Upper lobe of right lung (tissue), 1 donor: ENCODE data around the gene ZNF438. TPM values are rescaled to one million over a fixed set of nuclear protein-coding genes. Genes with fewer than 3 reads are reported as not detected.

Source experiments
- ATAC-seq: fragments of 200-7000 bp; cut with Tn5 transposase; one replicate; pipeline ENCODE4 v1.9.1; 2020; ENCODE audit warnings: mild to moderate bottlenecking, moderate library complexity
- DNase-seq: peaks from one replicate; pipeline ENCODE4 v3.0.0-alpha.2; 2020
- H3K27ac ChIP-seq: fragments of 200-600 bp; one replicate; pipeline ENCODE4 v1.8.0; 2022
- H3K27me3 ChIP-seq: fragments of 200-600 bp; one replicate; pipeline ENCODE4 v1.8.0; 2022; ENCODE audit warnings: mild to moderate bottlenecking
- H3K36me3 ChIP-seq: fragments of 200-600 bp; one replicate; pipeline ENCODE4 v1.8.0; 2022
- H3K4me1 ChIP-seq: fragments of 200-600 bp; one replicate; pipeline ENCODE4 v1.8.0; 2022
- H3K4me3 ChIP-seq: fragments of 200-600 bp; one replicate; pipeline ENCODE4 v1.8.0; 2022; ENCODE audit warnings: mild to moderate bottlenecking
- H3K9me3 ChIP-seq: fragments of 200-600 bp; one replicate; pipeline ENCODE4 v1.8.0; 2022
- intact Hi-C: fragments of 100-400 bp; cut with DNase I; formaldehyde crosslinking; loops from one replicate; pipeline ENCODE4 v1.11.0; 2022
- total RNA-seq: library from RNA; stranded (reverse); fragmentation: NEBNext Ultra II Directional; extraction: Animal tissue kit (Norgen Biotek cat#: 25700); gene quantifications from one replicate; pipeline ENCODE4 v1.2.1, GENCODE V29; 2021
- TF ChIP-seq, protein P1 (sequence below): fragments of 200-600 bp; IDR thresholded peaks from one replicate; pipeline ENCODE4 v1.8.0; 2022; ENCODE audit warnings: antibody characterized with exemption
- donor health status: DM: no; HTN: yes; CAD: no; lungs with severe emphysema.

The ZNF438 gene
- total RNA-seq, 1 donor from 2014 or later, result 14.4 TPM

DNA sequence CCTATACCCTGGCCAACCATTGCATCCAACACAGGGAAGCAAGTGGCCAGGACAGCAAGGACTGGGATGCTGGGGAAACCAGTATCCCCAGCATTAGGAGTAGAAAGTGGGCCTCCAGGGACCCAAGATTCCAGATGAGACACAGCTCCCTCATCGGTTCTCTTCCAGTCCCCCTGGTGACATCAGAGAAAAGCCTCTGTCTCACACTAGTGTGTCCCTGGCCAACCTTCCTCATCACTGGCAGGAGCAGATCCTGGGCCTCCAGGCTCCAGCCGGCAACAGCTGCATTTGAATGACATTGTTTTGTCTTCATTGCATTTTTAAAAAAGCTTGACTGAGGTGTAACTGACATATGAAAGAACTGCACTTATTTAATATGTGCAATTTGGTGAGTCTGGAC, 224.8 kb downstream of the ZNF438 start:
- intact Hi-C loops, result no loop called here
- no peak for DNase-seq

DNA sequence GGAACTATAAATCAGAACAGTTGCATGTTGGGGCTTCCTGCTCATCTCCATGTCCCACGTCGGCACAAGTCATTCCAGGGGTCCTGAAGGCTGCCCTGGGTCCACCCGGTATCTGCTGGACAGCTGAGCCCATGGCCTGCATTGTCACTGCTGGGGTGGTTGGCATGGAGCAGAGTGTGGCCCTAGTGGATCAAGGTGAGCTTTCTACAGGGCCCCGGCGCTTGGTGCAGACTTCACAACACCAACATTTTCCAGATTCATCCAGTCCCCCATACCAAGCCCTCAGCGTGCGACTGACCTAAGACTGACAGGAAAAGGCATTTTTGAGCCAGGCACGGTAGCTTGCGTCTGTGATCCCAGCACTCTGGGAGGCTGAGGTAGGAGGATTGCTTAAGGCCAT, 226.6 kb downstream of the ZNF438 start:
- Histone ChIP-seq H3K27ac (peak overlapping the region; percentile 13), H3K9me3 (no peaks in the 10 kb centered on the region), H3K4me1 (no peaks in the 10 kb centered on the region), H3K27me3 (no peaks in the 10 kb centered on the region), H3K36me3 (no peaks in the 10 kb centered on the region), H3K4me3 (no peak overlapping the region)
- DNase-seq (no peak), ATAC-seq (peak; percentile 15)
- intact Hi-C loops, result no loop called here
- TF ChIP-seq, protein P1, sequence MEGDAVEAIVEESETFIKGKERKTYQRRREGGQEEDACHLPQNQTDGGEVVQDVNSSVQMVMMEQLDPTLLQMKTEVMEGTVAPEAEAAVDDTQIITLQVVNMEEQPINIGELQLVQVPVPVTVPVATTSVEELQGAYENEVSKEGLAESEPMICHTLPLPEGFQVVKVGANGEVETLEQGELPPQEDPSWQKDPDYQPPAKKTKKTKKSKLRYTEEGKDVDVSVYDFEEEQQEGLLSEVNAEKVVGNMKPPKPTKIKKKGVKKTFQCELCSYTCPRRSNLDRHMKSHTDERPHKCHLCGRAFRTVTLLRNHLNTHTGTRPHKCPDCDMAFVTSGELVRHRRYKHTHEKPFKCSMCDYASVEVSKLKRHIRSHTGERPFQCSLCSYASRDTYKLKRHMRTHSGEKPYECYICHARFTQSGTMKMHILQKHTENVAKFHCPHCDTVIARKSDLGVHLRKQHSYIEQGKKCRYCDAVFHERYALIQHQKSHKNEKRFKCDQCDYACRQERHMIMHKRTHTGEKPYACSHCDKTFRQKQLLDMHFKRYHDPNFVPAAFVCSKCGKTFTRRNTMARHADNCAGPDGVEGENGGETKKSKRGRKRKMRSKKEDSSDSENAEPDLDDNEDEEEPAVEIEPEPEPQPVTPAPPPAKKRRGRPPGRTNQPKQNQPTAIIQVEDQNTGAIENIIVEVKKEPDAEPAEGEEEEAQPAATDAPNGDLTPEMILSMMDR, result no peak

More for the DNA sequence above, 224.8 kb downstream of the ZNF438 start:
- no peak for ATAC-seq
- H3K4me3 ChIP-seq, result no peak overlapping the region
- peaks cover 10% of the 10 kb centered on the region for H3K4me1 ChIP-seq
- H3K27me3 ChIP-seq, result no peaks in the 10 kb centered on the region
- no peaks in the 10 kb centered on the region for H3K9me3 ChIP-seq
- TF ChIP-seq, protein P1, result no peak
- H3K27ac ChIP-seq, result no peak overlapping the region
- H3K36me3 ChIP-seq, result no peaks in the 10 kb centered on the region

DNA sequence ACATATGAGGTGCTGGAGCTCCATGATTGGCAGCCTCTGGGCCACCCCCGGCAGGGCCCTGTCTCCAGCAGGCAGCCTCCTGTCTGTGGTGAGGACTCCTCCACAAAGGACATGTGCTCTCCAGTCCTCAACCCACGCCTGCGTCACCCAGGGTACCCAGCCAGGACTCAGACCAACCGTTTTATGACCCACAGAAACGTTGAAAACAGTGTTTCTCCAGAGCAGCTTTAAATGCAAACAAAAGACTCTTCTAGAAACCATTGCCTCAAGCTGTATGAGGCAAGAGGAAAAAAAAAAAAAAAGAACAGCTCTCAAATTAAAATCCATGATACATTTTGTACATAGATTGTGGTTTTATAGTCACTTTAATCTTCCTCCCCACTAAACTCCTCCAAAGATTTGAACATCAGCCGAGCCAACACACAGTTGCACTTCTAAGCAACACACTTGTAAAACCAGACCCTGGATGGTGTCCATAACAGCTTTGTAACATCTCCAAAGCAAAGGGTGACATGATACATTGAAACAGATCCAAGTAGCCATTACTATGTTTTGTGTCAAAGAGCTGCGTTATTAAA, 227.1 kb downstream of the ZNF438 start:
- H3K4me3 ChIP-seq, result no peak overlapping the region
- DNase-seq (no peak), ATAC-seq (peak; percentile 5)
- H3K9me3 ChIP-seq, result no peaks in the 10 kb centered on the region
- H3K27me3 ChIP-seq, result no peaks in the 10 kb centered on the region
- H3K27ac ChIP-seq, result peak overlapping the region; percentile 60
- intact Hi-C loops, result no loop called here
- TF ChIP-seq, protein P1, result no peak
- H3K4me1 ChIP-seq, result no peaks in the 10 kb centered on the region
- no peaks in the 10 kb centered on the region for H3K36me3 ChIP-seq

DNA sequence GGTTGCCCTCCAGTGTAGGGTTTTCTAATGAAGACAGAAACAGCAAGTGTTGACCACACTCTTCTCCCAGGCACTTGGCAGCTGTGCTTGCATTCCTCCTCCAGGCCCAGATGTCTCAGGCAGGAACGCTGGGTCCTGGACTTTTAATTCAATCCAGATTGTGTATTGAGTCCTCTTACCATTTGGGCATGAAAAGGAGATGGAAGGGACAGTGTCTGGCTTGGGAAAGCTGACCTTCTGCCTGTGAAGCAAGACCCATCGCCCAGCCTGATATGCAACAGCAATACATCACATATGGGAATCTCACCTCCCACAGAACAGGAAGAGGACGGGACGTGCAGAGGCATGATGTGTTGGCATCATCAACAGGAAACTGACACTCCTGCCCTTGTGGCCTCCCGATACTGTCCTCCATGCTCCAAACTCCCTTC, 227.8 kb downstream of the ZNF438 start:
- TF ChIP-seq, protein P1, result no peak
- H3K27me3 ChIP-seq, result no peaks in the 10 kb centered on the region
- H3K4me1 ChIP-seq, result no peaks in the 10 kb centered on the region
- DNase-seq, result no peak
- H3K4me3 ChIP-seq, result no peak overlapping the region
- peak; percentile 63 for ATAC-seq
- peak overlapping the region; percentile 60 for H3K27ac ChIP-seq
- intact Hi-C loops, result no loop called here
- H3K9me3 ChIP-seq, result no peaks in the 10 kb centered on the region
- H3K36me3 ChIP-seq, result no peaks in the 10 kb centered on the region

DNA sequence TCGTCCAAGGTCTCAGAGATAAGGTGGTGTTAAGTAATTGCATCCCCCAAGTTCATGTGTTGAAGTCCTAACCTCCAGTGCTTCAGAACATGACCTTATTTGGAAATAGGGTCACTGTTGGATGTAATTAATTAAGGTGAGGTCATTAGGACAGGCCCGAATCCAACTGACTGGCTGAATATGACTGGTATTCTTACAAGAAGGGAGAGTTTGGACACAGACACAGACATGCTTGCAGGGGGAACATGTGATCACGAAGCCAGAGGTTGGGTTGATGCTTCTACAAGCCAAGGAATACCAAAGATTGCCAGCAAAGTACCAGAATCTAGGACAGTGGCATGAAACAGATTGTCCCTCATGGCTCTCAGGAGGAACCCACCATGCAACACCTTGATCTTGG, 228.6 kb downstream of the ZNF438 start:
- intact Hi-C loops, result no loop called here
- Histone ChIP-seq H3K36me3 (no peaks in the 10 kb centered on the region), H3K4me1 (no peaks in the 10 kb centered on the region), H3K27ac (peak overlapping the region; percentile 36), H3K9me3 (no peaks in the 10 kb centered on the region), H3K4me3 (no peak overlapping the region), H3K27me3 (no peaks in the 10 kb centered on the region)
- TF ChIP-seq, protein P1, result no peak
- DNase-seq (no peak), ATAC-seq (no peak)

DNA sequence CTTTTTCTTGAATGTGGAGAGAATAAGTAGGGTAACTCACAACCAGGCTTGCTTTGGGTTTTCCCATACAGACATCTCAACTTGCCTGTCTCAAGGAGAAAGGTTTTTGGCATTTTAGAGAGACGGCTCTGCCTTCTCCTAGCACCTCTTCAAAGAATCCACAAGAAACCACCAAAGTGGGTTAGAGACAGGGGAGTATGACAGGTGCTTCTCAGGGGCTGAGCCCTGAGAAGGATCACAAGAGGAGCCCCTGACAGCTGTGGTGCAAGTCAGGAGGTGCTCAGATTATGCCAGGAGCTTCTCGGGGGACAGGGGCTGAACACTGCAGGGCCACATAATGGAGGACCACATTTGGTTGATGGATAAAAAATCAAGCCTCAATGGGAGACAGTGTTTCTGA, 231.3 kb downstream of the ZNF438 start:
- Histone ChIP-seq H3K9me3 (no peaks in the 10 kb centered on the region), H3K36me3 (no peaks in the 10 kb centered on the region), H3K27ac (no peak overlapping the region), H3K4me1 (no peaks in the 10 kb centered on the region), H3K27me3 (no peaks in the 10 kb centered on the region), H3K4me3 (no peak overlapping the region)
- intact Hi-C loops, result no loop called here
- no peak for ATAC-seq
- DNase-seq, result no peak
- TF ChIP-seq, protein P1, result no peak
